Measurements from ENCODE around the gene COLEC11.

- TF ChIP-seq CTCF (IDR thresholded peaks at IDR 0.05) (no peak), KAT7 (CRISPR knock-in tag; IDR thresholded peaks at IDR 0.05; ENCODE audit: borderline replicate concordance) (no peak), TCF7 (CRISPR knock-in tag; IDR thresholded peaks at IDR 0.05; ENCODE audit: low read depth) (no peak), ZNF121 (CRISPR knock-in tag; IDR thresholded peaks at IDR 0.05) (no peak), MAX (CRISPR knock-in tag; IDR thresholded peaks at IDR 0.05) (no peak), CREB1 (CRISPR knock-in tag; IDR thresholded peaks at IDR 0.05) (no peak), FOXJ3 (CRISPR knock-in tag; IDR thresholded peaks at IDR 0.05; ENCODE audit: borderline replicate concordance) (no peak), ATF3 (CRISPR knock-in tag; conservative IDR thresholded peaks at IDR 0.05) (no peak), ETV6 (CRISPR knock-in tag; IDR thresholded peaks at IDR 0.05) (no peak), CBFB (CRISPR knock-in tag; IDR thresholded peaks at IDR 0.05; ENCODE audit: low read depth) (no peak)
Measured at GRCh38 chr2:3630631-3631030, 35.7 kb downstream of the COLEC11 start.
